H1 (cell line): ENCODE measurements around the gene EGR1. TPM values are rescaled to one million over a fixed set of nuclear protein-coding genes. Genes with fewer than 3 reads are reported as not detected.

Source experiments
- CBX5 ChIP-seq: fragments of 300-800, 300-1000 bp; sonication (generic); IDR thresholded peaks from 2 replicates; pipeline ENCODE4 v1.7.1; 2016; ENCODE audit warnings: antibody characterized with exemption, low read length, low read depth
- CHD2 ChIP-seq: IDR thresholded peaks from 2 replicates; pipeline ENCODE4 v1.6.1; 2012; ENCODE audit warnings: low read length, improper control_type of control experiment
- EP300 ChIP-seq, 2 experiments: IDR thresholded peaks; 1 replicate in 1 of 2; 2 replicates in 1 of 2; pipeline ENCODE4 v1.6.1; 2011 to 2012; ENCODE audit warnings: low read depth in 2 of 2, low read length in 2 of 2, mild to moderate bottlenecking in 2 of 2, borderline replicate concordance in 1 of 2, inconsistent platforms in 1 of 2, moderate library complexity in 1 of 2
- HDAC2 ChIP-seq, 2 experiments: fragments of 300-600 bp in 1 of 2; sonication (generic) in 1 of 2; IDR thresholded peaks; 2 replicates each; pipeline ENCODE4 v1.6.1; 2011 to 2012; ENCODE audit warnings: low read depth in 2 of 2, low read length in 2 of 2, mild to moderate bottlenecking in 2 of 2, moderate library complexity in 2 of 2, borderline replicate concordance in 1 of 2, inconsistent platforms in 1 of 2
- KDM1A ChIP-seq: fragments of 200-600, 300-600 bp; sonication (generic); IDR thresholded peaks from 2 replicates; pipeline ENCODE4 v1.7.1; 2016; ENCODE audit warnings: mild to moderate bottlenecking, low read length, borderline replicate concordance
- SRF ChIP-seq: IDR thresholded peaks from 2 replicates; pipeline ENCODE4 v1.6.1; 2011; ENCODE audit warnings: mild to moderate bottlenecking, low read depth, low read length, moderate library complexity
- polyA plus RNA-seq, 7 experiments: library from polyadenylated mRNA; depleted of rRNA in 3 of 7; stranded (reverse) in 5 of 7; unstranded in 2 of 7; fragments of >200 nt in 5 of 7; fragments of 200-250 nt in 2 of 7; gene quantifications; 1 replicate in 5 of 7; 2 replicates in 1 of 7; 4 replicates in 1 of 7; pipeline versions ENCODE4 v1.2.1 to v1.2.3, GENCODE V29; 2011 to 2013; ENCODE audit warnings: missing spikeins in 2 of 7, mixed read lengths in 2 of 7
- total RNA-seq: library from RNA; stranded (reverse); fragmentation: NEBNext Ultra II Directional; extraction: Animal tissue kit (Norgen Biotek cat#: 25700); gene quantifications from 2 replicates; pipeline ENCODE4 v1.2.1, GENCODE V29; 2021
- TF ChIP-seq, protein P1 (sequence below): IDR thresholded peaks from 2 replicates; pipeline ENCODE4 v1.6.1; 2012; ENCODE audit warnings: inconsistent platforms
- TF ChIP-seq, protein P2 (sequence below): fragments of 300-600 bp; sonication (generic); IDR thresholded peaks from 2 replicates; pipeline ENCODE4 v1.7.1; 2012; ENCODE audit warnings: low read length, moderate library complexity, mild to moderate bottlenecking, inconsistent platforms; ENCODE audit not compliant: insufficient replicate concordance

EGR1 gene
- total and polyA plus RNA-seq, 2 of the 8 experiments (the other 6 are each of a cell fraction or from before 2014, with no cell fraction given): 16.2 to 35.5 TPM

DNA sequence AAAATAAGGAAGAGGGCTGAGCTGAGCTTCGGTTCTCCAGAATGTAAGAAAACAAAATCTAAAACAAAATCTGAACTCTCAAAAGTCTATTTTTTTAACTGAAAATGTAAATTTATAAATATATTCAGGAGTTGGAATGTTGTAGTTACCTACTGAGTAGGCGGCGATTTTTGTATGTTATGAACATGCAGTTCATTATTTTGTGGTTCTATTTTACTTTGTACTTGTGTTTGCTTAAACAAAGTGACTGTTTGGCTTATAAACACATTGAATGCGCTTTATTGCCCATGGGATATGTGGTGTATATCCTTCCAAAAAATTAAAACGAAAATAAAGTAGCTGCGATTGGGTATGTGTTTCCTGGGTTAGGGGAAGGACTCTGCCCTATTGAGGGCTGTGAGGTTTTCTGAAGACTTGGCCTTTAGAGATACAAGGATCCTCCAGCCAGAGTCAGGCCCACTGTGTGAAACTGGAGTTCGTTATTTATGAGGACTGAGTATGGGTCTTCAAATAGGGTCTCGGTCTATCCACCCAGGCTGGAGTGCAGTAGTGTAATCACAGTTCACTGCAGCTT lies 3.8 kb downstream of the EGR1 start (continued):
- no peak for TF ChIP-seq CBX5
- TF ChIP-seq HDAC2 (IDR thresholded peaks at IDR 0.05; ENCODE audit: borderline replicate concordance in 1 of 2, low read depth in 2 of 2, low read length in 2 of 2): no peak
- TF ChIP-seq SRF: no peak
- TF ChIP-seq, protein P1, sequence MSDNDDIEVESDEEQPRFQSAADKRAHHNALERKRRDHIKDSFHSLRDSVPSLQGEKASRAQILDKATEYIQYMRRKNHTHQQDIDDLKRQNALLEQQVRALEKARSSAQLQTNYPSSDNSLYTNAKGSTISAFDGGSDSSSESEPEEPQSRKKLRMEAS: no peak
- TF ChIP-seq KDM1A: no peak
- TF ChIP-seq, protein P2, sequence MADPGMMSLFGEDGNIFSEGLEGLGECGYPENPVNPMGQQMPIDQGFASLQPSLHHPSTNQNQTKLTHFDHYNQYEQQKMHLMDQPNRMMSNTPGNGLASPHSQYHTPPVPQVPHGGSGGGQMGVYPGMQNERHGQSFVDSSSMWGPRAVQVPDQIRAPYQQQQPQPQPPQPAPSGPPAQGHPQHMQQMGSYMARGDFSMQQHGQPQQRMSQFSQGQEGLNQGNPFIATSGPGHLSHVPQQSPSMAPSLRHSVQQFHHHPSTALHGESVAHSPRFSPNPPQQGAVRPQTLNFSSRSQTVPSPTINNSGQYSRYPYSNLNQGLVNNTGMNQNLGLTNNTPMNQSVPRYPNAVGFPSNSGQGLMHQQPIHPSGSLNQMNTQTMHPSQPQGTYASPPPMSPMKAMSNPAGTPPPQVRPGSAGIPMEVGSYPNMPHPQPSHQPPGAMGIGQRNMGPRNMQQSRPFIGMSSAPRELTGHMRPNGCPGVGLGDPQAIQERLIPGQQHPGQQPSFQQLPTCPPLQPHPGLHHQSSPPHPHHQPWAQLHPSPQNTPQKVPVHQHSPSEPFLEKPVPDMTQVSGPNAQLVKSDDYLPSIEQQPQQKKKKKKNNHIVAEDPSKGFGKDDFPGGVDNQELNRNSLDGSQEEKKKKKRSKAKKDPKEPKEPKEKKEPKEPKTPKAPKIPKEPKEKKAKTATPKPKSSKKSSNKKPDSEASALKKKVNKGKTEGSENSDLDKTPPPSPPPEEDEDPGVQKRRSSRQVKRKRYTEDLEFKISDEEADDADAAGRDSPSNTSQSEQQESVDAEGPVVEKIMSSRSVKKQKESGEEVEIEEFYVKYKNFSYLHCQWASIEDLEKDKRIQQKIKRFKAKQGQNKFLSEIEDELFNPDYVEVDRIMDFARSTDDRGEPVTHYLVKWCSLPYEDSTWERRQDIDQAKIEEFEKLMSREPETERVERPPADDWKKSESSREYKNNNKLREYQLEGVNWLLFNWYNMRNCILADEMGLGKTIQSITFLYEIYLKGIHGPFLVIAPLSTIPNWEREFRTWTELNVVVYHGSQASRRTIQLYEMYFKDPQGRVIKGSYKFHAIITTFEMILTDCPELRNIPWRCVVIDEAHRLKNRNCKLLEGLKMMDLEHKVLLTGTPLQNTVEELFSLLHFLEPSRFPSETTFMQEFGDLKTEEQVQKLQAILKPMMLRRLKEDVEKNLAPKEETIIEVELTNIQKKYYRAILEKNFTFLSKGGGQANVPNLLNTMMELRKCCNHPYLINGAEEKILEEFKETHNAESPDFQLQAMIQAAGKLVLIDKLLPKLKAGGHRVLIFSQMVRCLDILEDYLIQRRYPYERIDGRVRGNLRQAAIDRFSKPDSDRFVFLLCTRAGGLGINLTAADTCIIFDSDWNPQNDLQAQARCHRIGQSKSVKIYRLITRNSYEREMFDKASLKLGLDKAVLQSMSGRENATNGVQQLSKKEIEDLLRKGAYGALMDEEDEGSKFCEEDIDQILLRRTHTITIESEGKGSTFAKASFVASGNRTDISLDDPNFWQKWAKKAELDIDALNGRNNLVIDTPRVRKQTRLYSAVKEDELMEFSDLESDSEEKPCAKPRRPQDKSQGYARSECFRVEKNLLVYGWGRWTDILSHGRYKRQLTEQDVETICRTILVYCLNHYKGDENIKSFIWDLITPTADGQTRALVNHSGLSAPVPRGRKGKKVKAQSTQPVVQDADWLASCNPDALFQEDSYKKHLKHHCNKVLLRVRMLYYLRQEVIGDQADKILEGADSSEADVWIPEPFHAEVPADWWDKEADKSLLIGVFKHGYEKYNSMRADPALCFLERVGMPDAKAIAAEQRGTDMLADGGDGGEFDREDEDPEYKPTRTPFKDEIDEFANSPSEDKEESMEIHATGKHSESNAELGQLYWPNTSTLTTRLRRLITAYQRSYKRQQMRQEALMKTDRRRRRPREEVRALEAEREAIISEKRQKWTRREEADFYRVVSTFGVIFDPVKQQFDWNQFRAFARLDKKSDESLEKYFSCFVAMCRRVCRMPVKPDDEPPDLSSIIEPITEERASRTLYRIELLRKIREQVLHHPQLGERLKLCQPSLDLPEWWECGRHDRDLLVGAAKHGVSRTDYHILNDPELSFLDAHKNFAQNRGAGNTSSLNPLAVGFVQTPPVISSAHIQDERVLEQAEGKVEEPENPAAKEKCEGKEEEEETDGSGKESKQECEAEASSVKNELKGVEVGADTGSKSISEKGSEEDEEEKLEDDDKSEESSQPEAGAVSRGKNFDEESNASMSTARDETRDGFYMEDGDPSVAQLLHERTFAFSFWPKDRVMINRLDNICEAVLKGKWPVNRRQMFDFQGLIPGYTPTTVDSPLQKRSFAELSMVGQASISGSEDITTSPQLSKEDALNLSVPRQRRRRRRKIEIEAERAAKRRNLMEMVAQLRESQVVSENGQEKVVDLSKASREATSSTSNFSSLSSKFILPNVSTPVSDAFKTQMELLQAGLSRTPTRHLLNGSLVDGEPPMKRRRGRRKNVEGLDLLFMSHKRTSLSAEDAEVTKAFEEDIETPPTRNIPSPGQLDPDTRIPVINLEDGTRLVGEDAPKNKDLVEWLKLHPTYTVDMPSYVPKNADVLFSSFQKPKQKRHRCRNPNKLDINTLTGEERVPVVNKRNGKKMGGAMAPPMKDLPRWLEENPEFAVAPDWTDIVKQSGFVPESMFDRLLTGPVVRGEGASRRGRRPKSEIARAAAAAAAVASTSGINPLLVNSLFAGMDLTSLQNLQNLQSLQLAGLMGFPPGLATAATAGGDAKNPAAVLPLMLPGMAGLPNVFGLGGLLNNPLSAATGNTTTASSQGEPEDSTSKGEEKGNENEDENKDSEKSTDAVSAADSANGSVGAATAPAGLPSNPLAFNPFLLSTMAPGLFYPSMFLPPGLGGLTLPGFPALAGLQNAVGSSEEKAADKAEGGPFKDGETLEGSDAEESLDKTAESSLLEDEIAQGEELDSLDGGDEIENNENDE: no peak
- TF ChIP-seq EP300 (IDR thresholded peaks at IDR 0.05; ENCODE audit: borderline replicate concordance in 1 of 2, low read depth in 2 of 2, low read length in 2 of 2): no peak
- TF ChIP-seq CHD2: no peak
